HG02870 (cell line): ENCODE results near the gene EXOC3.
A peak's percentile ranks its signal among the peaks of the same experiment; 100 is the strongest.

ENCODE experiments used
- ATAC-seq: cut with Tn5 transposase; IDR thresholded peaks from one replicate; pipeline ENCODE4 v1.9.1; 2021; ENCODE audit warnings: mild to moderate bottlenecking, moderate library complexity; ENCODE audit not compliant: unreplicated experiment

The EXOC3 gene

DNA sequence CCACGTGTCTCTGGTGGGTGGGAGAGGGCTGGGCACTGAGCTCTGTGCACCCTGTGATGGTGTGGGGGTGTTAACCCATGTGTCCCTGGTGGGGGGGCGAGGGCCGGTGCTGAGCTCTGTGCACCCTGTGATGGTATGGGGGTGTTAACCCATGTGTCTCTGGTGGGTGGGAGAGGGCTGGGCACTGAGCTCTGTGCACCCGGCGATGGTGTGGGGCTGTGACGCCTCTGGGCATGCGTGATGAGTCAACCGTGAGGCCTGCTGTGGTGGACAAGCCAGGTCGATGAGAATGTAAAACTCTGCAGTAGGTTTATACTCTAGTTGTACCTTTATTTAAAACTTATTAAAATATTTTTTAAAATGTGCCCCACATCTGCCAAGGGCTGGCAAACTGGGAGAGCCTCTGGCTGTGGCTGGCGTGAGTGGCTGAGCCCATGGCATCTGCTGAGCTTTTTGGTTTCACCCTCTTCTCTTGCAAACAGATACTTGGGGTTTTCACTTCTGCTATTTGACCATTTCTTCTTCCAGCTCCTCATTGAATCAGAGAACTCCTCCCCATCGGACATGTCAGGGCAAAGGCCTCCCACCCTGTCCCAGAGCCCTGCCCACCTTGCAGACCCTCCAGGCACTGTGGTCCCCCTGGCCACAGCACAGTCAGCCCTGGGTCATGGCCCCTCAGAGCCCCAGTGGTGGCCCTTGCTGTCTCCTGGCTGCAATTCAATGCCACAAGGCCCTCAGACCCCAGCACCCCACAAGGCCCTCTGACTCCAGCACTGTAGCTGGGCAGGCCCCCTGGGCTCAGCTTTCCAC, 18.5 kb upstream of the EXOC3 start:
- ATAC-seq = peak; percentile 89

DNA sequence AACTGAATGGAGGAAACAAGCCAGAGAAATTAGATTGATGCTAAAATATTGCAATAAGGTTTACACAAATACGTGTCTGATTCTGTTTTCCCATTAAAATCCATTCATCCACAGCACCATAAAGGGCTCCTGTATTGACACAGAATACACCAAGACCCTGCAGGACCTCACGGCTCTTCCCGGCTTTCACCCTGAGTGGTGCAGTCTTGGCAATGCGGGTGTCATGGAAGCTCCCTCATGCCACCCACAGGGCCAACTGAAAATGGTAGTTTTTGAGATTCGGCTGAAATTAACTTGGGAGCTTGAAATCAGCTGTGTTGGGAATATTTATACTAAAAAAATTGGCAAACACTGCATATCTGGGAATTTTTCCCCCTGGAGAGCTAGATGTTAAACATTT, 17.3 kb upstream of the EXOC3 start:
- no peak for ATAC-seq

DNA sequence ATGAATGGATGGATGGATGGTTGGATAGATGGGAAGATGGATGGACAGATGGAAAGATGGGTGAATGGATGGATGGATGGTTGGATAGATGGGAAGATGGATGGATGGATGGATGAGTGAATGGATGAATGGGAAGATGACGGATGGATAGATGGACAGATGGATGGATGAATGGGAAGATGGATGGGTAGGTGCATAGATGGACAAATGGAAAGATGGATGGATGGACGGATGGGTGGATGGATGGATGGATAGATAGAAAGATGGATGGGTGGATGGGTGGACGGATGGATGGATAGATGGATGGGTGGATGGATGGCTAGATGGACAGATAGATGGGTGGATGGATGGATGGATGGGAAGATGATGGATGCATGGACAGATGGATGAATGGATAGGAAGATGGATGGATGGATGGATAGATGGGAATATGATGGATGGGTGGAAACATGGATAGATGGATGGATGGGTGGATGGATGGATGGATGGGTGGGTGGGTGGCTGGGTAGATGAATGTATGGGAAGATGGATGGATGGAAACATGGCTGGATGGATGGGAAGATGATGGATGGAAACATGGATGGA, 16.5 kb upstream of the EXOC3 start:
- no peak for ATAC-seq

GRCh38 chr5:427415-428087, 15.4 kb upstream of the EXOC3 start:
- ATAC-seq = no peak

- no peak for ATAC-seq
Observed at GRCh38 chr5:428219-428618, 14.8 kb upstream of the EXOC3 start.

DNA sequence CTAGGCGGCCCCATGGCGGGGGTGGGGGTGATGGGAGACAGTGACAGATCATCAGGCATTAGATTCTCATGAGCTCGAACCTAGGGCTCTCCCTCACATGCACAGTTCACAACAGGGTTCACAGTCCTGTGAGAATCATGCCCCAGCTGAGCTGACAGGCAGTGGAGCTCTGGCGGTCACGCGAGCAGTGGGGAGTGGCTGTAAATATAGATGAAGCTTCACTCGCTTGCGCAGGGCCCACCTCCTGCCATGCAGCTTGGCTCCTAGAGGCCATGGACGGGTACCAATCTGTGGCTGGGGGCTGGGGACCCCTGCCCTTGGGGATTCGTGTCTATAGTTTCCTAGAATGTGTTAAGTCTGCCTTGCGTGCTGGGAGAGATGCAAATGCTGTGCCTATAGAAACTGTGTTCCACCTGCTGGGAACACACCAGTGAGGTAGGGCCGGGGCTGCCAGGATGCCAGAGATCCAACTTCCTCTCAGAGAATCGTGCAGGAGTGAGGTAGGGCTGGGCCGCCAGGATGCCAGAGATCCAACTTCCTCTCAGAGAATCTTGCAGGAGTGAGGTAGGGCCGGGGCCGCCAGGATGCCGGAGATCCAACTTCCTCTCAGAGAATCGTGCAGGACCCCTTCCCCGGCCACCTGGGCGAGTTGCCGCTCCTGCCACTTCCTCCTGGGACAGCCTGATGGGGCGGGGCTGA, 14.1 kb upstream of the EXOC3 start:
- no peak for ATAC-seq

GRCh38 chr5:429453-430188, 13.4 kb upstream of the EXOC3 start:
- ATAC-seq = no peak

DNA sequence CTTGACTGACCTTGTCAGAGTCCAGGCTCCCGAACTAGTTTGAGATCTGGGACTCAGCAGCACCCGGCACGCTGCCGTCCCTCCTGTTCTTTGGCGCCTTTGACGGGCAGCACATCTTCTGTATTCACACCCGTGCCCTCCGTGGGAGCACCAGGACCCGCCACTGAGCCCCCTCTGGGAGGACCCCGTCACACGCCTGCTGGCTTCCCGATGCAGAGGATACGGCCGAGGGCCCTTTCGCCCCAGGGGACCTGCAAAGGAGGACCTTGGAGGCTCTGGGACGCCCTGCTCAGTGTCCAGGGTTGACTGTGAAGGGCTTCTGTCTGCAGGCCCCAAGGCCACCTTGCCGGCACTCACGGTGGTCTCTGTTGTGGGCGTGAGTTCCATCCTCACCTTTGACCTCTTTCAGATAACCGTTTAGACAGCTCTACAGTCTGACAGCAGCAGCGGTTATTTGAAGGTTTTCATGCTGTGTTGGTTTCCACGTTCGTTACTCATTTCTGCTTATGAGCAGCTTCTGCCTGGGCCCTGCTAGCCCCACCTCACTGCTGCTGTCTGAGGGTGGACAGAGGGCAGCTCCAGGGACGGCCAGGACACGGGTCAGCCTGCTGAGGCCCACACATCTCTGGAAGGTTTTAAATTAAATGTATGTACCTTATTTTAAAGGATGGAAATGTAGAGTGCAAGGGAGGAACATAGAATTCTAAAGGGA, 12.6 kb upstream of the EXOC3 start:
- no peak for ATAC-seq

- ATAC-seq = no peak
Observed at GRCh38 chr5:431001-431710, 11.8 kb upstream of the EXOC3 start.

GRCh38 chr5:431711-432050, 11.3 kb upstream of the EXOC3 start:
- no peak for ATAC-seq

- ATAC-seq = no peak
Observed at GRCh38 chr5:432201-432927, 10.6 kb upstream of the EXOC3 start.

DNA sequence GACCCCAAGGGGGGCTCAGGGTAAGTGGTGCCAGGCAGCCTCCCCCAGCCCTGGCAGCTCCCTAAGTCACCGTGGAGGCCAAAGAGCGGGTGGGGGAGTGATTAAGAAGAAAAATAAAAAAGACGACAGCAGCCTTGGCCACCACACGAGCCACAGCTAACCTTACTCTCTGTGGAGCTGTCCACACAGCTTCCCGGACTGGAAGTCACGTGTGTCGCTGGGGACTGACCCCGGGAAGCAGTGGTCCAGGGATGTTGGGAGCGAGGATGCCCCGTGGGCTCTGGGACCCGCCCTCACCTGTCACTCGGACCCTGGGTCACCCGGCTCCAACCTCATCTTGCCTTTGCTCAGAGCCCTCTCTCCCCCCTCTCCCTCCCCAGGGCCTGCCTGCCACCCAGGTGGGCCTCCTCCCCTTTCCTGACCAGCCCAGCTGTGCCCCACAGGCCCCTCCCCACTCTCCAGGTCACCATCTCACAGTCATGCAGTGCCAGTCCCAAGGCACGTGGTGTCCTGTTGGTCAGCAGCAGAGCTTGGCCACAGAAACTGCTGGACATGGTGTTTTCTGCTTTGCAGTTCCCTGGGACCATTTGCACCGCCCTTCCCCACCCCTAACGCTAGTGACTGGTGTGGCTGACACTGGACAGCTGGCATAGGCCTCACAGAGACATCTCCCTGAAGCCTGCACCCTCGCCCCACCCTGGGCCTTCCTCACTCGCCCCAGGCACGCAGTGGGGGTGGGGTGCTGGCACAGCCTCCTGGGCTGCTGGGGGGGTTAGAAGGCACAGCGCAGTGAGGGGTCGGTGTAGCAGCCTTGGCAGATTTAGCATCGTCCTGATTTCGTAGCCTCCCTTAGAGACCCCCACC, 9.8 kb upstream of the EXOC3 start:
- no peak for ATAC-seq

- ATAC-seq = no peak
Observed at GRCh38 chr5:433836-434235, 9.1 kb upstream of the EXOC3 start.

DNA sequence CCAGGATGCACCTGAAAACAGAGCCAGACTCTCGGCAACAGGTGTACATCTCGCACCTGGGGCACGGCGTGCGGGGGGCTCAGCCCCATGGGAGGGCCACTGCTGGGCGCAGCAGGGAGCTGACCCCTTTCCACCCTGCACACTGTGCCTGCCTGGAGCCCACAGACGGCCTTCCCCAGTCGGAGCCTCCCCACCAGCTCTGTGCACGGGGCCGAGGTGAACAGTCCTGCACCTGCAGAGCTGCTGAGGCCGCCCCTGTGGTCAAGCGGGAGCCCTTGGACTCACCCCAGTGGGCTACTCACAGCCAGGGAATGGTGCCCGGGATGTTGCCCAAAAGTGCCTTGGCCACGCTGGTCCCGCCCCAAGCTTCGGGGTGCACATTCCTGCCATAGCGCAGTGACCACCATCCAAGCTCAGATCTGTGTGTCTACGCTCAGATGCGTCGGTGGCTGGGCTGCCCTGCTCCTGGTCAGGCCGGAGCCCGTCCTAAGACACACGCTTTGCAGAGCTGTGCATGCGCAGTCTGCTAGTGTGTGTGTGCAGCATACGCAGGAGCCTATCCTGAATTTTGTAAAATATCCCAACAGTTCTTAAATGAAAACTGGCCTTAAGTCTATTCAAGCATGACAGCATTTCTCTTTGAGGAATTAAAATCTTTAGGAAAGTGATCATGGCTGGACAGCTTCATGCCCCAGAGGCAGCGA, 8.4 kb upstream of the EXOC3 start:
- no peak for ATAC-seq

- no peak for ATAC-seq
Observed at GRCh38 chr5:435156-435790, 7.7 kb upstream of the EXOC3 start.

- ATAC-seq = no peak
Observed at GRCh38 chr5:435961-436640, 6.9 kb upstream of the EXOC3 start.

DNA sequence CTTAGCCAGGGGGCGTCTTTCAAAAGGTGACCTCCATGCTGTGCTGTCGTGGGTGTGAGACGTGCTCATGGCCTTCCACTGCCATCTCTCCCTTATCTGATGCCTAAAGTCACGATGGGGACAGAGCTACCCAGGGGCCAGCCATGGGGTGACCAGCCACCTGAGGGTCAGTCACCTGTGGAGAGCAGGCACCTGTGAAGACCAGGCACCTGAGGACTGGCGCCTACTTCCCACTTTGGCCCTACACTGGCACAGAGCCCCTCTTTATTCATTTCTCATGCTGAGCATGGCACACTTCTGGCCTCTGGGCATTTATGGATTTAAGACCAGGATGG, 6.4 kb upstream of the EXOC3 start:
- no peak for ATAC-seq
